ENCODE measurements around the gene EPHB1. TPM values are rescaled to one million over a fixed set of nuclear protein-coding genes. Genes with fewer than 3 reads are reported as not detected.
A peak's percentile ranks its signal among the peaks of the same experiment; 100 is the strongest.
"Not testable (repeated sequence)": the region's sequence is repeated elsewhere in the genome, so short reads cannot be mapped to it uniquely, and the experiment has no call there.

The EPHB1 gene
- total RNA-seq, 1 experiment from 2014 or later, result 0.11 TPM

DNA sequence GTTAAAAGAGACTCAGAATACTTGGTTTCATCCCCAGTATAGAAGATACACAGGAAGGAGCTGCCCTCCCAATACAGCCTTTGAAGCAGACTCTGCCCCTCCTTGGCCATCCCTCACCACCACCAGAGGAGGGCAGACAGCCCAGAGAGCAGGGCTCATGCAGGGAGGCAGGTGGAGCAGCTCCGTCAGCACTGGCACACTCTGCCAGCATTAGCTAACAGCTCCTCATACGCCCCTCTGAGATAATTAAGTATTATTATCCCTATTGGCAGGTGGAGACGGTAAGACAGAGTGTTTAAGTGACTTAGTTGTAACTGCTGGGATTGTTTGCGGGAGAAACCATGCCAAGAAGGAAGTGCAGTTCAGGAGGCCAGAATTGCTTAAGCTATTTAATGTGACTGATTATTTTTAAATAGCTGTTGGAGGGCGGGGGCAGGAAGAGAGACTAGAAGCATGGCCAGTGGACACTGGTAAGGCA is 434.0 kb downstream of the EPHB1 start:
- DNase-seq (ENCODE audit: low spot score), result peak; percentile 10
- no TSS peak for BruUV-seq (replicated peaks)
- Histone ChIP-seq H3K4me1 (ENCODE audit: insufficient read depth, low read length, poor library complexity, severe bottlenecking) (no peaks in the 10 kb centered on the region), H3K27ac (ENCODE audit: low read depth, low read length, poor library complexity, severe bottlenecking) (no peak overlapping the region), H3K27me3 (replicated peaks; ENCODE audit: insufficient read depth, low read depth, low read length, poor library complexity) (peaks cover 8% of the 10 kb centered on the region), H3K9me3 (ENCODE audit: low read depth, low read length, poor library complexity, severe bottlenecking) (no peaks in the 10 kb centered on the region), H3K36me3 (ENCODE audit: insufficient read depth, low read length, poor library complexity, severe bottlenecking) (no peaks in the 10 kb centered on the region), H3K4me3 (ENCODE audit: low read depth, low read length, poor library complexity, severe bottlenecking) (no peak overlapping the region)
- intact Hi-C loops (cut with micrococcal nuclease; ENCODE audit: unreplicated experiment), result no loop called here
- POLR2A ChIA-PET (ENCODE audit: low non-redundant PET), result no interaction called here
- TF ChIP-seq CTCF (conservative IDR thresholded peaks at IDR 0.05; ENCODE audit: low read depth, low read length) (no peak), EZH2 (IDR thresholded peaks at IDR 0.05; ENCODE audit: borderline replicate concordance, low read depth, low read length, poor library complexity, severe bottlenecking) (no peak)
- CTCF ChIA-PET, result no interaction called here

DNA sequence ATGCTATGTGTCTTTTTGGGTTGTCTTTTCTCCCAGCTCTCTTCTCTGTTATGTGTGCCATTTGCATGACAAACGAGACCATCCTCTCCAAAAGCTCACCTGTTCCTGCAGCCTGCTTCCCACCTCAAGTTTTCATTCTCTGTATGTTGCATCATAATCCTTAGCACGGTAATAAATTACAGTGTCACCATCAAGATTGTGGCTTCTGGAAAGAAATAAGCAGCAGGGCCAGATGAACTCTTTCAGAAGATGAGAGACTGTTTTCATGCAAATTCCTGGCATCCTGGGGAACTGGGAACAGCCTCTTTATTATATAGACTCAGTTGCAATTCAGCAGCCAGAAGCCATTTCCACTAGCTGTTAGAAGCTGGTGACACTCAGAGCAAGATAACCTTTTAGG is 436.7 kb downstream of the EPHB1 start:
- DNase-seq (ENCODE audit: low spot score), result no peak
- no peak for TF ChIP-seq CTCF (conservative IDR thresholded peaks at IDR 0.05; ENCODE audit: low read depth, low read length)
- no peak for TF ChIP-seq EZH2 (IDR thresholded peaks at IDR 0.05; ENCODE audit: borderline replicate concordance, low read depth, low read length, poor library complexity, severe bottlenecking)
- Histone ChIP-seq H3K27ac (ENCODE audit: low read depth, low read length, poor library complexity, severe bottlenecking) (no peak overlapping the region), H3K36me3 (ENCODE audit: insufficient read depth, low read length, poor library complexity, severe bottlenecking) (no peaks in the 10 kb centered on the region), H3K4me1 (ENCODE audit: insufficient read depth, low read length, poor library complexity, severe bottlenecking) (no peaks in the 10 kb centered on the region), H3K27me3 (replicated peaks; ENCODE audit: insufficient read depth, low read depth, low read length, poor library complexity) (peaks cover 8% of the 10 kb centered on the region), H3K9me3 (ENCODE audit: low read depth, low read length, poor library complexity, severe bottlenecking) (no peaks in the 10 kb centered on the region), H3K4me3 (ENCODE audit: low read depth, low read length, poor library complexity, severe bottlenecking) (no peak overlapping the region)
- ChIA-PET POLR2A (ENCODE audit: low non-redundant PET) (no interaction called here), CTCF (no interaction called here)
- intact Hi-C loops (cut with micrococcal nuclease; ENCODE audit: unreplicated experiment), result no loop called here
- BruUV-seq (replicated peaks), result no TSS peak

GRCh38 chr3:135232226-135232625 is 437.2 kb downstream of the EPHB1 start:
- no TSS peak for BruUV-seq (replicated peaks)
- Histone ChIP-seq H3K27ac (ENCODE audit: low read depth, low read length, poor library complexity, severe bottlenecking) (no peak overlapping the region), H3K4me3 (ENCODE audit: low read depth, low read length, poor library complexity, severe bottlenecking) (no peak overlapping the region), H3K36me3 (ENCODE audit: insufficient read depth, low read length, poor library complexity, severe bottlenecking) (no peaks in the 10 kb centered on the region), H3K9me3 (ENCODE audit: low read depth, low read length, poor library complexity, severe bottlenecking) (no peaks in the 10 kb centered on the region), H3K4me1 (ENCODE audit: insufficient read depth, low read length, poor library complexity, severe bottlenecking) (no peaks in the 10 kb centered on the region), H3K27me3 (replicated peaks; ENCODE audit: insufficient read depth, low read depth, low read length, poor library complexity) (peaks cover 8% of the 10 kb centered on the region)
- ChIA-PET CTCF (no interaction called here), POLR2A (ENCODE audit: low non-redundant PET) (no interaction called here)
- TF ChIP-seq CTCF (conservative IDR thresholded peaks at IDR 0.05; ENCODE audit: low read depth, low read length) (no peak), EZH2 (IDR thresholded peaks at IDR 0.05; ENCODE audit: borderline replicate concordance, low read depth, low read length, poor library complexity, severe bottlenecking) (no peak)
- DNase-seq (ENCODE audit: low spot score), result no peak
- intact Hi-C loops (cut with micrococcal nuclease; ENCODE audit: unreplicated experiment), result no loop called here

DNA sequence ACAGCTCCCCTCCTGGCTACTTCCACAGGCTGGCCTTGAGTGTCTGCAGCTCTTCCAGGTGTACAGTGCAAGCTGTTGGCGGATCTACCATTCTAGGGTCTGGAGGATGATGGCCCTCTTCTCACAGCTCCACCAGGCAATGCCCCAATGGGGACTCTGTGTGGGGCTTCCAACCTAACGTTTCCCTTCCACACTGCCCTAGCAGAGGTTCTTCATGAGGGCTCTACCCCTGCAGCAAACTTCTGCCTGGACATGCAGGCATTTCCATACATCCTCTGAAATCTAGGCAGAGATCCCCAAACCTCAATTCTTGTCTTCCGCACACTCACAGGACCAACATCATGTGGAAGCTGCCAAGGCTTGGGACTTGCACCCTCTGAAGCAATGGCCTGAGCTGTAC is 438.4 kb downstream of the EPHB1 start:
- BruUV-seq (replicated peaks); H3K27me3 ChIP-seq (replicated peaks; ENCODE audit: insufficient read depth, low read depth, low read length, poor library complexity); H3K9me3 ChIP-seq (ENCODE audit: low read depth, low read length, poor library complexity, severe bottlenecking); H3K27ac ChIP-seq (ENCODE audit: low read depth, low read length, poor library complexity, severe bottlenecking); DNase-seq (ENCODE audit: low spot score); H3K36me3 ChIP-seq (ENCODE audit: insufficient read depth, low read length, poor library complexity, severe bottlenecking); H3K4me1 ChIP-seq (ENCODE audit: insufficient read depth, low read length, poor library complexity, severe bottlenecking); intact Hi-C loops (cut with micrococcal nuclease; ENCODE audit: unreplicated experiment); CTCF ChIA-PET; POLR2A ChIA-PET (ENCODE audit: low non-redundant PET); H3K4me3 ChIP-seq (ENCODE audit: low read depth, low read length, poor library complexity, severe bottlenecking): not testable (repeated sequence)

All from A673 (cell line).